ENCODE results near the gene FUNDC2.

FUNDC2 gene

DNA sequence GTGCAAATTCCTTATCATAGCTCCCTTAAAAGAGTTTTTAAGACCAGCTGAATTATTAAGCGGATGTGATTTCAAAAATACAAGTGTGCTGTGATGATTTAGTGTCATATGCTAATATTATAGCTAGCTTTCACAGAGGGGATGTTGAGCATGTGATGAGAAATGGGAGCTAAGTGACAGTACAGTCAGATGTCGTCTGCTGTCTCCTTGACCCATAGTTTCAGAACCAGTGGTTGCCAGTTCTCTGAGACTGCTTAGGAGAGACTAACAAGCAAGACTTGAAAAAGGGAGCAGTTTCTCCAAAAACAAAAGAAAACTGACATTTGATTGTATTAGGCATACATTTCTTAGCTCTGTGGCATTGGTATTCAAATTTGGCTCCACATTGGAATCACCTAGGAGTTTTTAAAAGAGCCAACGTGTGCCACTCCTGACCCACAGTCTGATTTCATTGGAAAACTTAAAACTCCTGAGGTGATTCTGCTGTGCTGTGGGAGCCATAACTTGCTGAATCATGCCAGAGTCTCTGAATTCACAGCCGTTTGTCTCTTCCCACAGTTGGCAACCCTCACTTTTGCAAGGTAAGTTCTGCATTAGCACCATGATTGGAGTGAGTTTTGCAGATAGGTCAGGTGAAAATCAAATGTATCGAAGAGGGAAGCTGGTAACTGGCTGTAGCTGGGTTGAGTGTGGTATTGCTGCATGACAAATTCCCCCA lies 20.3 kb downstream of the FUNDC2 start:
- Histone ChIP-seq H3K27me3 (ENCODE audit: control insufficient read depth, insufficient read depth, low read length, poor library complexity, severe bottlenecking) (no peaks in the 10 kb centered on the region), H3K27ac (ENCODE audit: insufficient read depth, low read depth, low read length, poor library complexity, severe bottlenecking) (no peak overlapping the region), H3K4me1 (ENCODE audit: control insufficient read depth, insufficient read depth, low read length) (no peaks in the 10 kb centered on the region), H3K9me3 (ENCODE audit: control insufficient read depth, low read length) (no peaks in the 10 kb centered on the region), H3K4me3 (ENCODE audit: insufficient read depth, low read depth, low read length) (no peak overlapping the region), H3K36me3 (ENCODE audit: control insufficient read depth, insufficient read depth, low read length) (no peaks in the 10 kb centered on the region)
- WGBS, 2 experiments, result 83 to 88% methylated on average over 4 to 5 of the region's 5 CpGs

DNA sequence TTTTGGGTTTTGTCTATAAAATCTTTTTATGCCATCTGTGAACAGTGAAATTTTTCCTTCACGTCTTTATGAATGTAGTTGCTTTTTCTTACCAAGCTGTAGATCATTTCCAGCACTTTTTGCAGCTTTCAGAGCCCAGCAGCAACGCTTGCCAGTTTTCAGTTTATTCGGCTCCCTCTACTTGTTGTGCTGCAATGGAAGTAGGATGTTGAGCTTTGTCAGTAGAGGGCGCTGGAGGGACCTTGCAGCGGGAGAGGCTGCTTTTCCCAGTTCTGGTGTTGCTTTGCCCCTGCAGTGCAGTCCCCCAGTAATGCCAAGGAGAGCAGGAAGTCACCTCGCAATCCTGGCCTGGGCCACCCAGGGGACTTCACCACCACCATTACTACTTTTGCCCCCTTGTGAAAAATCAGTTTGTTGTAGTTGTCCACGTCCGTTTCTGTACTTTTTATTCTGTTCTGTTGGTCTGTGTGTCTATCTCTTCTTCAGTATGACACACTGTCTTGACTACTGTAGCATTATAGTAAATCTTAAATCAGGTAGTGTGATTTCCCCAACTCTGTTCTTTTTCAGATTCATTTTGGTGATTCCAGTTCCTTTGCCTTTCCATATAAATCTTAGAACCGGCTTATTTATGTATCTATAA lies 22.5 kb downstream of the FUNDC2 start:
- no peaks in the 10 kb centered on the region for H3K4me1 ChIP-seq (ENCODE audit: control insufficient read depth, insufficient read depth, low read length)
- H3K4me3 ChIP-seq (ENCODE audit: insufficient read depth, low read depth, low read length), result no peak overlapping the region
- WGBS, 2 experiments, result 14 to 44% methylated on average over 5 to 8 of the region's 9 CpGs
- H3K9me3 ChIP-seq (ENCODE audit: control insufficient read depth, low read length), result no peaks in the 10 kb centered on the region
- no peaks in the 10 kb centered on the region for H3K36me3 ChIP-seq (ENCODE audit: control insufficient read depth, insufficient read depth, low read length)
- no peak overlapping the region for H3K27ac ChIP-seq (ENCODE audit: insufficient read depth, low read depth, low read length, poor library complexity, severe bottlenecking)
- no peaks in the 10 kb centered on the region for H3K27me3 ChIP-seq (ENCODE audit: control insufficient read depth, insufficient read depth, low read length, poor library complexity, severe bottlenecking)

DNA sequence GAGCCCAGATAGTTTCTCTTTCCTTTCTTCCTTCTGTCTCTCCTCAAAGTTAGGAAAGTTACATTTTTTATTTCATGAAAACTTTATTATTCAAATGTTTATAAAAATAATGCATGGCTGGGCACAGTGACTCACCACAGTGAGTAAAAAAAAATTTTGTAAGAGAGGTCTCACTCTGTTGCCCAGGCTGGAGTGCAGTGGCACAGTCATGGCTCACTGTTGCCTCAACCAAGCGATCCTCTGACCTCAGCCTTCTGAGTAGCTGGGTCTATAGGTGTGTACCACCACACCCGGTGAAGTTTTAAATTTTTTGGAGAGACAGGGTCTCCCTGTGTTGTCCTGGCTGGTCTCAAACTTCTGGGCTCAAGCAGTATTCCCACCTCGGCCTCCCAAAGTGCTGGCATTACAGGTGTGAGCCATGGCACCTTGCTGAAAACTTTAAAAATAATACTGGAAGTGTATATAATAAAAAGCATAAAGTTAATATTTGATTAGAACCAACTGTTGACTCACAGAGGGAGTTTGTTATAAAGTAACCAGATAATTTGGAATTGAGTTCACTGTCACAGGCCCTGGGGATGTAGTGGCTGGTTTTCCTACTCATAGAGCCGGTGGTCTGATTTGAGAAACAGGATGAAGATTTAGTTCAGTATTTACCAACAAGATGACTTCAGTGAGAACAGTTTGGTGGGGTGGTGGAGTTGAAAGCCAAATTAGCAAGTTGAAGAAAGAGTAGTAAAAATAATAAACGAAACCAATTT lies 26.3 kb downstream of the FUNDC2 start:
- H3K9me3 ChIP-seq (ENCODE audit: control insufficient read depth, low read length), result no peaks in the 10 kb centered on the region
- no peaks in the 10 kb centered on the region for H3K36me3 ChIP-seq (ENCODE audit: control insufficient read depth, insufficient read depth, low read length)
- no peak overlapping the region for H3K4me3 ChIP-seq (ENCODE audit: insufficient read depth, low read depth, low read length)
- H3K4me1 ChIP-seq (ENCODE audit: control insufficient read depth, insufficient read depth, low read length), result no peaks in the 10 kb centered on the region
- H3K27me3 ChIP-seq (ENCODE audit: control insufficient read depth, insufficient read depth, low read length, poor library complexity, severe bottlenecking), result no peaks in the 10 kb centered on the region
- WGBS, 2 experiments, result 94 to 95% methylated on average over 5 of the region's 5 CpGs
- H3K27ac ChIP-seq (ENCODE audit: insufficient read depth, low read depth, low read length, poor library complexity, severe bottlenecking), result no peak overlapping the region

DNA sequence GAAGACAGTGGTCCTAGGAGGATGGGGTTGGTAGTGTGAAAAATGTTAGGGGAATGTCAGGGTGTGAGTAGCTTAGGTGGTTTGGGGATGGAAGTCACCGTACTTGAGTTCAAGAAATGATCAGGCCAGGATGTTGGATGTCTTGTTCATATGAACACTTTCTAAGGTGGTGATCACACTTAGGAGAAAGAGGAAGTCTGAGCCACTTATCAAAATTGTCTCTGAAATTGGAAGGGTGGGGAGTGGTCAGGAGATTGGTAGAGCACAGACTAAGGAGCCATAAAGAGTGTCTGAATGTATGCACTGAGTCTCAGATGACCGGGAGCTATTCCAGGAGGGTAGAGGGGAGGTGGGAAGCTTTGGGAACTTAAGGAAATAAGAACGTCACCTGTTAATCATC lies 27.0 kb downstream of the FUNDC2 start:
- Histone ChIP-seq H3K27me3 (ENCODE audit: control insufficient read depth, insufficient read depth, low read length, poor library complexity, severe bottlenecking) (no peaks in the 10 kb centered on the region), H3K4me1 (ENCODE audit: control insufficient read depth, insufficient read depth, low read length) (no peaks in the 10 kb centered on the region), H3K4me3 (ENCODE audit: insufficient read depth, low read depth, low read length) (no peak overlapping the region), H3K9me3 (ENCODE audit: control insufficient read depth, low read length) (no peaks in the 10 kb centered on the region), H3K27ac (ENCODE audit: insufficient read depth, low read depth, low read length, poor library complexity, severe bottlenecking) (no peak overlapping the region), H3K36me3 (ENCODE audit: control insufficient read depth, insufficient read depth, low read length) (no peaks in the 10 kb centered on the region)
- WGBS, 2 experiments, result 87 to 95% methylated on average over 3 of the region's 3 CpGs

DNA sequence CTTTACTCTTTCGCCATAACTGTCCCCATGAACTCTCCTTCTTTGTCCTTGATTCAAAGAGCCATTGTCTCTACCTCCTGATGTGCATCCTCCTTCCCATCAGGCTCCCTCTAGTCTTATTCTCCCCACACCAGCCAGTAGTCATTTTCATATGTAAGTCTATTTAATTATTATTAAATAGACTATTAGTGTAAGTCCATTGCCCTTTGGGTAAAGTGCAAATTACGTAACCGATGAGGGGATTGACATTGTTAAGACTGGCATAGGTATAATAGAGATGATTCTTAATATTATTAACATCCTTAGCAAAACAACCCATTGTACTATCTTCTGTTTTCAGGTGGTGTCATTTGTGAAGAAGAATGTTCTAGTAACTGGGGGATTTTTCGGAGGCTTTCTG lies 27.6 kb downstream of the FUNDC2 start:
- H3K9me3 ChIP-seq (ENCODE audit: control insufficient read depth, low read length), result no peaks in the 10 kb centered on the region
- no peak overlapping the region for H3K27ac ChIP-seq (ENCODE audit: insufficient read depth, low read depth, low read length, poor library complexity, severe bottlenecking)
- H3K27me3 ChIP-seq (ENCODE audit: control insufficient read depth, insufficient read depth, low read length, poor library complexity, severe bottlenecking), result no peaks in the 10 kb centered on the region
- no peaks in the 10 kb centered on the region for H3K4me1 ChIP-seq (ENCODE audit: control insufficient read depth, insufficient read depth, low read length)
- H3K4me3 ChIP-seq (ENCODE audit: insufficient read depth, low read depth, low read length), result no peak overlapping the region
- 95 to 100% methylated on average over 1 of the region's 4 CpGs for WGBS, 2 experiments
- H3K36me3 ChIP-seq (ENCODE audit: control insufficient read depth, insufficient read depth, low read length), result no peaks in the 10 kb centered on the region

DNA sequence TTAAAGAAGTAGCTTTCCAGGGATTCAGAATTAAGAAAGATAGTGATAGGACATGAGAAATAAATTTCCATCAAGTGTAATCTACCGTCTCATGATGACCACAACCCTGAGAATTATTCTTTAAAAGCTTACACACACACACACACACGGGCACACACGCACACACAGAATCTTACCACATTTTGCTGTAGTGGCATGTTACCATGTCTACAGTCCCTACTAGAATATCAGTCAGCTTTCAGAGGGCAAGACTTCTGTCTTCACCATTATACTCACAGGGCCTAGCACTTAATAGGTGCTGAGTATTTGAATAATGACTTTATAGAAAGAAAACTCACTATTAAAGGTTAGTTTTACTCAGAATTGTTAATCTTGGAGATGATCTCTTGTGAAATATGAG lies 28.9 kb downstream of the FUNDC2 start:
- WGBS, 2 experiments, result 96 to 97% methylated on average over 3 of the region's 3 CpGs
- no peaks in the 10 kb centered on the region for H3K4me1 ChIP-seq (ENCODE audit: control insufficient read depth, insufficient read depth, low read length)
- no peak overlapping the region for H3K4me3 ChIP-seq (ENCODE audit: insufficient read depth, low read depth, low read length)

DNA sequence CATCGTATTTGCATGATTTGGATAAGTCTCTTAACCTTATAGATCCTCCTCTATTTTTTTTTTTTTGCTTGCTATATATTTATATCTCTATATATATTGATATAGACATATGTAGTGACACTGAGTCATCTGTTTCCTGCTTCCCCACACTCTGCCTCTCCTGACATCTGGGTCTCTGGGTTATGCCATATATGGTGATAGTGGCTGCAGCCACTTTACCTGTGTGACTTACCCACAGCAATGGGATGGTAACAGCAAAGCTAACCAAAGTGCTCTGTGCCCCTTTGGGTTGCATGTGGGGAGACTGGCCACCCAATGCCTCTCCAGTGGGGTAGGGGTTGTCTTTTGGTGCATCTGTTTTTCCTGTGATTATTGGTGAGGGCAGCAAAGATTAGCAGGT lies 29.8 kb downstream of the FUNDC2 start:
- no peaks in the 10 kb centered on the region for H3K36me3 ChIP-seq (ENCODE audit: control insufficient read depth, insufficient read depth, low read length)
- H3K9me3 ChIP-seq (ENCODE audit: control insufficient read depth, low read length), result no peaks in the 10 kb centered on the region
- no peaks in the 10 kb centered on the region for H3K27me3 ChIP-seq (ENCODE audit: control insufficient read depth, insufficient read depth, low read length, poor library complexity, severe bottlenecking)
- H3K4me3 ChIP-seq (ENCODE audit: insufficient read depth, low read depth, low read length), result no peak overlapping the region
- WGBS, 2 experiments, result no CpG with 5 or more reads among the region's 1 CpG
- H3K27ac ChIP-seq (ENCODE audit: insufficient read depth, low read depth, low read length, poor library complexity, severe bottlenecking), result no peak overlapping the region
- no peaks in the 10 kb centered on the region for H3K4me1 ChIP-seq (ENCODE audit: control insufficient read depth, insufficient read depth, low read length)

More for the DNA sequence above, 28.9 kb downstream of the FUNDC2 start:
- no peak overlapping the region for H3K27ac ChIP-seq (ENCODE audit: insufficient read depth, low read depth, low read length, poor library complexity, severe bottlenecking)
- no peaks in the 10 kb centered on the region for H3K36me3 ChIP-seq (ENCODE audit: control insufficient read depth, insufficient read depth, low read length)
- no peaks in the 10 kb centered on the region for H3K27me3 ChIP-seq (ENCODE audit: control insufficient read depth, insufficient read depth, low read length, poor library complexity, severe bottlenecking)
- H3K9me3 ChIP-seq (ENCODE audit: control insufficient read depth, low read length), result no peaks in the 10 kb centered on the region

DNA sequence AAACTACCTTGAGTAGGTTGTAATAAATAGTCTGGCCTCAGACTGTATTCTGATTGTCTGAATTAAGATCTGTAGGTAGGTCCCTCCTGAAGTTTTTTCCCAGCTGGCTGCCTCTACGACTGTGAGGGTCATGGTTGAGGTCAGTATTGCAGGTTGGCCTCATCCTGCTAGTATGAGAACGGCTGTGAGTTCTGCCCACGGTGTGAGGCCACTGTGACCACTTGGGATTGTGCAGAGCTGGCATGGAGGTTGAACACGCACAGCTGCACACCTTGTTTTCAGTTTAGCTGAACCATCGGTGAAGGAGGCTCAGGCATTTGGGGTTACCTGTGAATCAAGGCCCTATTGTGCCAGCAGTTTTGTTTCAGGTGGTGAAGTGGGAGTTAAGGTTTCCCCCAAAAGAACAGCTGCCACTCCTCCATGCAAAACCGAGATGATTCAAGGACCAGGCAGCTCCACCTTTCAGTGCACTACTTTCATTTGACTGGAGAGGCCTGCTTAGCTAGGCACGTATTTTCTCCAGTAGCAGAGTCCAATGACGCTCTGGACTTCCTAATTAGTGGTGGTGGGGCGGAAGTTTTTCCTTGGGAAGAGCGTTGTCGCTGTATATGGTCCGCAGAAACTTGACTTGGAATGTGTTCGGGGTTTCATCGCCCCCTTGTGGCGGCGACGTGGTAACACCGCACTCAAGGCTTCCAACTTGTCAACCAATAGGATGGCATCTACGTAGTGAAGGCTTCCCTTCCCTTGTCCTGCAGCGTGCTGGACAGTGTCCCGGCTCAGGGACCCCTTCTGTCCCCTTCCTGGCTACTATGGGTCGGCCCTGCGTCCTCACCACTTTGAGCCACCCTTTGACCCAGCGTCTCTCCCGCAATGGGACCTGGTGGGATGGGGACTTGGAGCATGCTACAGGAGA lies 30.5 kb downstream of the FUNDC2 start:
- H3K9me3 ChIP-seq (ENCODE audit: control insufficient read depth, low read length), result no peaks in the 10 kb centered on the region
- H3K27ac ChIP-seq (ENCODE audit: insufficient read depth, low read depth, low read length, poor library complexity, severe bottlenecking), result no peak overlapping the region
- H3K27me3 ChIP-seq (ENCODE audit: control insufficient read depth, insufficient read depth, low read length, poor library complexity, severe bottlenecking), result no peaks in the 10 kb centered on the region
- H3K36me3 ChIP-seq (ENCODE audit: control insufficient read depth, insufficient read depth, low read length), result no peaks in the 10 kb centered on the region
- WGBS, 2 experiments, result 32 to 34% methylated on average over 25 of the region's 25 CpGs
- H3K4me1 ChIP-seq (ENCODE audit: control insufficient read depth, insufficient read depth, low read length), result no peaks in the 10 kb centered on the region
- no peak overlapping the region for H3K4me3 ChIP-seq (ENCODE audit: insufficient read depth, low read depth, low read length)

DNA sequence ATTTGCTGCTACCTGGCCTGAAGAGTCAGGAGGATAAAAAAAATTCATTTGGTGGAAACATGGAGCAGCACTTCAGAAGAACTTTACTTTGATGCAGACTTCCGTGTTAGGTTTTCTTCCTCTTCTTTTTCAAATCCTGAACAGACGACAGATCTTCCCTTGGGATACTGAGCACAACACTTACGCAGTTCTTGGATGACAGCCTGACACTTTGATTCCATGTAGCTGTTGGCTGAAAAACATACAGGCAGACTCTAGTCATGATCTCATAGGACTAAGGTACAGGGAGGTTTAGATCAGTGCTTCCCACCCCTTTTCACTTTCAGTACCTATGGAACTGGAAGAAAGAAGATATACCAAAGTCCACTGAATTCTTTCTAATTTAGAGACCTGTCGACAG lies 35.1 kb downstream of the FUNDC2 start:
- H3K9me3 ChIP-seq (ENCODE audit: control insufficient read depth, low read length), result no peaks in the 10 kb centered on the region
- H3K36me3 ChIP-seq (ENCODE audit: control insufficient read depth, insufficient read depth, low read length), result no peaks in the 10 kb centered on the region
- H3K4me3 ChIP-seq (ENCODE audit: insufficient read depth, low read depth, low read length), result no peak overlapping the region
- 94 to 98% methylated on average over 3 of the region's 4 CpGs for WGBS, 2 experiments
- H3K27ac ChIP-seq (ENCODE audit: insufficient read depth, low read depth, low read length, poor library complexity, severe bottlenecking), result no peak overlapping the region
- H3K27me3 ChIP-seq (ENCODE audit: control insufficient read depth, insufficient read depth, low read length, poor library complexity, severe bottlenecking), result no peaks in the 10 kb centered on the region
- H3K4me1 ChIP-seq (ENCODE audit: control insufficient read depth, insufficient read depth, low read length), result no peaks in the 10 kb centered on the region
